HCT116 (cell line): ENCODE data around the gene PRKG1. TPM values are rescaled to one million over a fixed set of nuclear protein-coding genes. Genes with fewer than 3 reads are reported as not detected.

Source experiments
- ATAC-seq: fragments of 200-7000 bp; cut with Tn5 transposase; 2 replicates; pipeline ENCODE4 v1.9.1; 2020; ENCODE audit warnings: mild to moderate bottlenecking, moderate library complexity
- BruUV-seq: library from RNA; stranded (reverse); fragments of 400-500 nt; replicated peaks from 2 replicates; lab custom pipeline; 2021; lab: Mats Ljungman, UMichigan
- CTCF ChIA-PET: fragments of 300-600 bp; sonication (Branson Sonifier 250); formaldehyde crosslinking; loops from one replicate; lab custom pipeline; 2021; ENCODE audit warnings: antibody characterized with exemption; lab: Charles Lee
- POLR2A ChIA-PET: fragments of 300-600, 350-600 bp; sonication (Branson Sonifier 250); formaldehyde crosslinking; loops from one replicate; lab custom pipeline; 2021; ENCODE audit warnings: antibody characterized with exemption; lab: Charles Lee
- RAD21 ChIA-PET, 2 experiments: fragments of 300-600 bp; sonication (Branson Sonifier 250); formaldehyde crosslinking; loops; one replicate each; lab custom pipeline; 2023; ENCODE audit warnings: low total read pairs in 2 of 2; ENCODE audit not compliant: uncharacterized antibody in 2 of 2, unreplicated experiment in 2 of 2, low non-redundant PET in 1 of 2; lab: Charles Lee
- DNase-seq: peaks from one replicate; pipeline ENCODE4 v3.0.0-alpha.2; 2010; ENCODE audit warnings: low read depth, low spot score
- H2AFZ ChIP-seq: fragments of 200-600 bp; shearing (Covaris generic), sonication (generic); 2 replicates; pipeline ENCODE4 v1.6.1; 2017; ENCODE audit warnings: low read depth, mixed run types, mixed read lengths, antibody characterized with exemption, low read length; ENCODE audit not compliant: poor library complexity, severe bottlenecking
- H3K27ac ChIP-seq: 2 replicates; pipeline ENCODE4 v1.5.1; 2012; ENCODE audit warnings: low read depth, low read length
- H3K27me3 ChIP-seq: fragments of 200-600 bp; sonication (generic); 2 replicates; pipeline ENCODE4 v1.6.1; 2016; ENCODE audit warnings: mixed run types, low read length, mixed read lengths; ENCODE audit not compliant: insufficient read depth
- H3K36me3 ChIP-seq, 2 experiments: fragments of 200-500 bp in 1 of 2; fragments of 200-600 bp in 1 of 2; sonication (Bioruptor generic) in 1 of 2; sonication (generic) in 1 of 2; 2 replicates each; pipeline versions ENCODE4 v1.5.1 to v1.6.1; 2014 to 2016; ENCODE audit warnings: low read length in 2 of 2, inconsistent platforms in 1 of 2, mixed read lengths in 1 of 2, mixed run types in 1 of 2; ENCODE audit not compliant: insufficient read depth in 2 of 2, control insufficient read depth in 1 of 2
- H3K4me1 ChIP-seq, 2 experiments: fragments of 200-600 bp in 1 of 2; sonication (generic) in 1 of 2; 2 replicates each; pipeline versions ENCODE4 v1.5.1 to v1.6.1; 2012 to 2017; ENCODE audit warnings: low read length in 2 of 2, inconsistent platforms in 1 of 2, mild to moderate bottlenecking in 1 of 2, mixed read lengths in 1 of 2, mixed run types in 1 of 2, moderate library complexity in 1 of 2; ENCODE audit not compliant: insufficient read depth in 2 of 2, control insufficient read depth in 1 of 2
- H3K4me2 ChIP-seq: fragments of 200-600 bp; sonication (generic); 2 replicates; pipeline ENCODE4 v1.6.1; 2017; ENCODE audit warnings: mixed run types, low read length, mixed read lengths
- H3K4me3 ChIP-seq, 2 experiments: fragments of 200-600 bp in 1 of 2; sonication (generic) in 1 of 2; replicated peaks in 1 of 2; 2 replicates each; pipeline ENCODE4 v1.5.1; 2011 to 2016; ENCODE audit warnings: low read length in 2 of 2, control low read depth in 1 of 2, low read depth in 1 of 2, mild to moderate bottlenecking in 1 of 2, mixed read lengths in 1 of 2, mixed run types in 1 of 2
- H3K79me2 ChIP-seq: fragments of 200-600 bp; sonication (generic); 2 replicates; pipeline ENCODE4 v1.6.1; 2017; ENCODE audit warnings: mild to moderate bottlenecking, mixed run types, low read length, moderate library complexity, mixed read lengths; ENCODE audit not compliant: insufficient read depth
- H3K9ac ChIP-seq: fragments of 200-600 bp; sonication (generic); 2 replicates; pipeline ENCODE4 v1.6.1; 2016; ENCODE audit warnings: low read length, mixed read lengths
- H3K9me2 ChIP-seq: fragments of 200-600 bp; sonication (generic), shearing (Covaris generic); 2 replicates; pipeline ENCODE4 v1.6.1; 2017; ENCODE audit warnings: mixed run types, mild to moderate bottlenecking, moderate library complexity; ENCODE audit not compliant: insufficient read depth
- H3K9me3 ChIP-seq, 2 experiments: fragments of 200-500 bp in 1 of 2; fragments of 200-600 bp in 1 of 2; sonication (Bioruptor generic) in 1 of 2; sonication (generic) in 1 of 2; 2 replicates each; pipeline ENCODE4 v1.6.1; 2014 to 2017; ENCODE audit warnings: low read length in 2 of 2, mixed read lengths in 2 of 2, inconsistent platforms in 1 of 2, low read depth in 1 of 2, mild to moderate bottlenecking in 1 of 2, mixed run types in 1 of 2, moderate library complexity in 1 of 2; ENCODE audit not compliant: control insufficient read depth in 1 of 2, insufficient read depth in 1 of 2
- H4K20me1 ChIP-seq: fragments of 200-600 bp; sonication (generic), shearing (Covaris generic); 2 replicates; pipeline ENCODE4 v1.6.1; 2017; ENCODE audit warnings: mixed run types, mild to moderate bottlenecking, moderate library complexity; ENCODE audit not compliant: insufficient read depth
- EGR1 ChIP-seq: IDR thresholded peaks from 2 replicates; pipeline ENCODE4 v1.6.1; 2012; ENCODE audit warnings: low read depth
- EZH2 ChIP-seq: fragments of 200-600 bp; sonication (generic); IDR thresholded peaks from 2 replicates; pipeline ENCODE4 v1.6.1; 2017; ENCODE audit warnings: antibody characterized with exemption, mixed run types
- EZH2phosphoT487 ChIP-seq: fragments of 200-600 bp; IDR thresholded peaks from 2 replicates; pipeline ENCODE4 v1.6.1; 2018; ENCODE audit warnings: antibody characterized with exemption, borderline replicate concordance
- FOSL1 ChIP-seq: IDR thresholded peaks from 2 replicates; pipeline ENCODE4 v1.6.1; 2012; ENCODE audit warnings: low read depth
- JUND ChIP-seq: IDR thresholded peaks from 2 replicates; pipeline ENCODE4 v1.6.1; 2012
- POLR2A ChIP-seq: IDR thresholded peaks from 2 replicates; pipeline ENCODE4 v1.7.0; 2011; ENCODE audit warnings: borderline replicate concordance; ENCODE audit not compliant: insufficient read depth, insufficient read length; ENCODE audit errors: extremely low read depth
- POLR2AphosphoS5 ChIP-seq: IDR thresholded peaks from 2 replicates; pipeline ENCODE4 v1.6.1; 2011; ENCODE audit warnings: mild to moderate bottlenecking, low read depth, low read length, moderate library complexity
- RAD21 ChIP-seq: IDR thresholded peaks from 2 replicates; pipeline ENCODE4 v1.6.1; 2012; ENCODE audit warnings: low read depth, mild to moderate bottlenecking
- SIN3A ChIP-seq: IDR thresholded peaks from 2 replicates; pipeline ENCODE4 v1.6.1; 2012; ENCODE audit warnings: low read depth
- SRF ChIP-seq: IDR thresholded peaks from 2 replicates; pipeline ENCODE4 v1.6.1; 2012; ENCODE audit warnings: low read depth
- TCF7L2 ChIP-seq: IDR thresholded peaks from 2 replicates; pipeline ENCODE4 v1.7.0; 2011; ENCODE audit warnings: borderline replicate concordance, inconsistent platforms; ENCODE audit not compliant: insufficient read depth, insufficient read length; ENCODE audit errors: extremely low read depth
- YY1 ChIP-seq: IDR thresholded peaks from 2 replicates; pipeline ENCODE4 v1.6.1; 2011; ENCODE audit warnings: low read length, low read depth, moderate library complexity, mild to moderate bottlenecking; ENCODE audit not compliant: insufficient replicate concordance; ENCODE audit errors: extremely low read depth
- ZFX ChIP-seq: fragments of 450-650 bp; IDR thresholded peaks from 2 replicates; pipeline ENCODE4 v1.6.1; 2017
- ZNF274 ChIP-seq: fragments of 200-500 bp; sonication (Bioruptor generic); IDR thresholded peaks from 2 replicates; pipeline ENCODE4 v1.6.1; 2014; ENCODE audit warnings: mild to moderate bottlenecking, low read depth, low read length, inconsistent platforms
- intact Hi-C: fragments of 100-400 bp; cut with micrococcal nuclease; formaldehyde crosslinking; loops from 2 replicates; pipeline ENCODE4 v1.10.0; 2022
- total RNA-seq: library from RNA; stranded (reverse); gene quantifications from one replicate; pipeline ENCODE4 v1.2.1, GENCODE V29; 2021; ENCODE audit not compliant: unreplicated experiment
- TF ChIP-seq, protein P1 (sequence below): IDR thresholded peaks from 2 replicates; pipeline ENCODE4 v1.6.1; 2012
- TF ChIP-seq, protein P2 (sequence below): IDR thresholded peaks from 2 replicates; pipeline ENCODE4 v1.6.1; 2012

The PRKG1 gene
- total RNA-seq, 1 experiment from 2014 or later = 1.4 TPM

DNA sequence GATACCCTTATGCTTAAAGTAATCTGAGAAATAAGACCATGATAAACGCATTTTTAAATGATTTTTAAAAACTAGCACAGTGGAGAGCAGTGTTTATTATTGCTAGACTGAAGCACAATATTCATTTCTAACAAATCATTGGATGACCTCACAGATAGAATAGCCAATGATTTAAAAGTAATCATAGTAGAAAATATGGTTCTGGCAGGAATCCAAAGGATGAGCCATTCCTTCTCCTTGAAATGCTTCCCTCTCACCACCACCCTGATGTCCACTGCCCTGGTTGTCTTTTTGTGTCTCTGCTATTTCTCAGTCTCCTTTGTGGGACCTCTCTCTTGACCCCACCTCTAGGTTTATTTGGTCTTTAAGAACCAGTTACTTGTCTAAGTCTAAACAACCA lies 64.9 kb downstream of the PRKG1 start:
- no TSS peak for BruUV-seq

DNA sequence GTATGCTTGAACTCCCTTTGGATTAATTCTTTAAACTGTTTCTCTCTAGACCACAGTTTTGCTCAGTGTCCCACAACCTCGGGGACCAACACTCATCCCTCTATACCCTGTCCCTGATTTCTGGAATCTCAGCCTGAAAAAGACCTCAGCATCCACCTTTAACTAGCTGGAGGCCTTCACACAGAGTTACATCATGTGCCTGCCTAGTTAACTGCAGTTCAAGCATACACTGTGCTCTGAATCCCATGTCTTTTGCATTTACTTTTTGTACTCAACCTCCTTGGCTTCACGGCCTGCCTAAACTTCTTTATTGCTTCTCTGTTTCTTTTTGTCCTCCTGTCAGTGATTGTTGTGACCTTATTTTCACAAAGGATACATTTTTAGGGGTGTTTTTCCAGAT lies 66.7 kb downstream of the PRKG1 start:
- H3K4me1 ChIP-seq = no peaks in the 10 kb centered on the region
- H3K36me3 ChIP-seq = no peaks in the 10 kb centered on the region
- H3K9me2 ChIP-seq = no peaks in the 10 kb centered on the region
- ATAC-seq (no peak), DNase-seq (no peak)
- BruUV-seq = no TSS peak
- H3K27ac ChIP-seq = no peak overlapping the region
- H3K9ac ChIP-seq = no peak overlapping the region
- no peak overlapping the region for H3K4me2 ChIP-seq
- intact Hi-C loops = no loop called here
- TF ChIP-seq YY1 = no peak
- no peak for TF ChIP-seq ZNF274
- no peak for TF ChIP-seq SIN3A
- no peak for TF ChIP-seq EGR1
- no peak for TF ChIP-seq EZH2
- TF ChIP-seq JUND = no peak
- TF ChIP-seq RAD21 = no peak
- TF ChIP-seq, protein P1, sequence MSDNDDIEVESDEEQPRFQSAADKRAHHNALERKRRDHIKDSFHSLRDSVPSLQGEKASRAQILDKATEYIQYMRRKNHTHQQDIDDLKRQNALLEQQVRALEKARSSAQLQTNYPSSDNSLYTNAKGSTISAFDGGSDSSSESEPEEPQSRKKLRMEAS = no peak
- TF ChIP-seq POLR2AphosphoS5 = no peak
- TF ChIP-seq ZFX = no peak
- no peak for TF ChIP-seq EZH2phosphoT487
- TF ChIP-seq FOSL1 = no peak
- TF ChIP-seq SRF = no peak
- TF ChIP-seq TCF7L2 = no peak
- no peak for TF ChIP-seq POLR2A
- H3K79me2 ChIP-seq = no peaks in the 10 kb centered on the region
- CTCF ChIA-PET = no interaction called here
- H2AFZ ChIP-seq = no peak overlapping the region
- no peaks in the 10 kb centered on the region for H3K9me3 ChIP-seq
- H3K27me3 ChIP-seq = peaks cover 15% of the 10 kb centered on the region
- H3K4me3 ChIP-seq = no peak overlapping the region
- POLR2A ChIA-PET = no interaction called here
- H4K20me1 ChIP-seq = no peaks in the 10 kb centered on the region; the same call in 1 of the 2 replicates
- RAD21 ChIA-PET = no interaction called here

More for the DNA sequence above, 64.9 kb downstream of the PRKG1 start:
- Histone ChIP-seq H3K4me1 (no peaks in the 10 kb centered on the region), H2AFZ (no peak overlapping the region), H4K20me1 (no peaks in the 10 kb centered on the region; the same call in 1 of the 2 replicates), H3K4me2 (no peak overlapping the region), H3K79me2 (no peaks in the 10 kb centered on the region), H3K9me3 (no peaks in the 10 kb centered on the region), H3K4me3 (no peak overlapping the region), H3K36me3 (no peaks in the 10 kb centered on the region), H3K9me2 (no peaks in the 10 kb centered on the region), H3K27me3 (peaks cover 19% of the 10 kb centered on the region), H3K9ac (no peak overlapping the region), H3K27ac (no peak overlapping the region)
- ChIA-PET RAD21 (no interaction called here), POLR2A (no interaction called here), CTCF (no interaction called here)
- intact Hi-C loops = no loop called here
- DNase-seq = no peak
- no peak for ATAC-seq
- TF ChIP-seq, protein P2, sequence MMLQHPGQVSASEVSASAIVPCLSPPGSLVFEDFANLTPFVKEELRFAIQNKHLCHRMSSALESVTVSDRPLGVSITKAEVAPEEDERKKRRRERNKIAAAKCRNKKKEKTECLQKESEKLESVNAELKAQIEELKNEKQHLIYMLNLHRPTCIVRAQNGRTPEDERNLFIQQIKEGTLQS = no peak
- no peak for TF ChIP-seq SRF
